NCI-H1436 treated with DMSO at 0.1 percent for 48 hours (cell line): ENCODE results near the gene NXF2B.
"Not testable (repeated sequence)": the region's sequence is repeated elsewhere in the genome, so short reads cannot be mapped to it uniquely, and the experiment has no call there.

ENCODE experiments used
- DNase-seq: peaks from one replicate; lab custom pipeline; 2025; lab: John Stamatoyannopoulos, UW

NXF2B gene, protein sequence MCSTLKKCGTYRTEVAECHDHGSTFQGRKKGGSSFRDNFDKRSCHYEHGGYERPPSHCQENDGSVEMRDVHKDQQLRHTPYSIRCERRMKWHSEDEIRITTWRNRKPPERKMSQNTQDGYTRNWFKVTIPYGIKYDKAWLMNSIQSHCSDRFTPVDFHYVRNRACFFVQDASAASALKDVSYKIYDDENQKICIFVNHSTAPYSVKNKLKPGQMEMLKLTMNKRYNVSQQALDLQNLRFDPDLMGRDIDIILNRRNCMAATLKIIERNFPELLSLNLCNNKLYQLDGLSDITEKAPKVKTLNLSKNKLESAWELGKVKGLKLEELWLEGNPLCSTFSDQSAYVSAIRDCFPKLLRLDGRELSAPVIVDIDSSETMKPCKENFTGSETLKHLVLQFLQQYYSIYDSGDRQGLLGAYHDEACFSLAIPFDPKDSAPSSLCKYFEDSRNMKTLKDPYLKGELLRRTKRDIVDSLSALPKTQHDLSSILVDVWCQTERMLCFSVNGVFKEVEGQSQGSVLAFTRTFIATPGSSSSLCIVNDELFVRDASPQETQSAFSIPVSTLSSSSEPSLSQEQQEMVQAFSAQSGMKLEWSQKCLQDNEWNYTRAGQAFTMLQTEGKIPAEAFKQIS

GRCh38 chrX:102439908-102440307, at the start of gene NXF2B:
NXF2B (minus strand) TSS chrX:102440008; CDS start chrX:102380036, 59,972 bp downstream.
- DNase-seq = not testable (repeated sequence)

DNA sequence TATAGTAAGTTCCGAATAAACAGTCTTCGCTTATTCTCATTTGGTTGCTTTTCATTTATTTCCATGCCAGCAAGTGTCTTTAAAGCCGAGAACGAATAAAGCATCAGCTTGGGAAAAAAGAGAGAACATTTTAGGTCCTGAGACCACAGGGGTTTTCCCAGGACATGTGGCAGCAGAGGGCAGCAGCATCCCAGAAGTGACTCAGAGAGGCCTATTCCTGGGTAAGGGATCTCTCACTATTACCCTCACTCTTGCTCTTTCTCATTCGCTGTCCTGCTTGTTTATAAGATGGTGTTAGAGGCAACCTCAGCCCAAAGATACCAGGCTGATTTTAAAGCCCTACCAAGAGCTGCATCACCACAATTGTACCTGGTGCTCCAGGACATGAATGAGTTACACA, 39.0 kb upstream of the NXF2B start:
- DNase-seq = not testable (repeated sequence)

- not testable (repeated sequence) for DNase-seq
Measured at GRCh38 chrX:102471762-102472220, 32.0 kb upstream of the NXF2B start, which contains the start of gene TCP11X2. TCP11X2 (minus strand) TSS chrX:102471812.

DNA sequence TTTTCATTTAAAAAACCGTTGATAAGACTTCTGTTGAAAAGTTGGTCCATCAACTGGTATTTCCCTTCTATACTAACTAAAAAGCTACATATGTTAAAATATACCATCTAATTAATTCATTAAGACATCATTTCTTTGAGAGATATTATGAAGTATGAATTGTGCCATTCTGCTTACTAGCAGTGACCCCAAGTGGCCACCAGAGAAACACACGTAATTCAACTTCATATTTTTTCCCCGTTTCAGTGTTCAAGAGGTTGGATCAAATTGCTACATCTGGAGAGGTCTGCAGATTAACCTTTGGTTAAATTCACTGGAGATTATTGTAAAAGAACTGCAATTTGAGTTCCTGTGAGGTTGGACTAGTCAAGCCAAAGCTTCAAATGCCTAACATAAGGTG, 30.4 kb upstream of the NXF2B start:
- DNase-seq = not testable (repeated sequence)

DNA sequence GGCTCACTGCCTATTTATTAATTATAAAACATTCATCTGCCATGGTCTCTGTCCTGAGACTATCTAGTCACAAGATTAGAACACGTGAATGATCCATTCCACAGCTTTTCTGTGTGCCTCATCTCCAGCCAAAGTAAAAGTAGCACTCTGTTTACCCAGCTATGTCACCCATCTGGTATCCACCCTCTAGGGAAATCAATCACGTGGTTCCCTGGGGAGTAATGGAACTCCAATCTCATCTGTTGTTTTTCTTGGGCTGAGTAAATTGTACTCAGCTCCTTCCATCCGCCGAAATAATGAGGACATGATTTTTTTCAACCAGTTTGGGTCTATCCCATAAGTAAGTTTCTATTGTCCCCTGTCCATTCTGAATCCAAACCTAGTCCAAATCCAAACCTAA, 18.8 kb upstream of the NXF2B start:
- not testable (repeated sequence) for DNase-seq

- not testable (repeated sequence) for DNase-seq
Measured at GRCh38 chrX:102414493-102414892, 25.3 kb downstream of the NXF2B start.

GRCh38 chrX:102345916-102346315, 93.9 kb downstream of the NXF2B start:
- DNase-seq = no peak

- no peak for DNase-seq
Measured at GRCh38 chrX:102341867-102342266, 97.9 kb downstream of the NXF2B start.

DNA sequence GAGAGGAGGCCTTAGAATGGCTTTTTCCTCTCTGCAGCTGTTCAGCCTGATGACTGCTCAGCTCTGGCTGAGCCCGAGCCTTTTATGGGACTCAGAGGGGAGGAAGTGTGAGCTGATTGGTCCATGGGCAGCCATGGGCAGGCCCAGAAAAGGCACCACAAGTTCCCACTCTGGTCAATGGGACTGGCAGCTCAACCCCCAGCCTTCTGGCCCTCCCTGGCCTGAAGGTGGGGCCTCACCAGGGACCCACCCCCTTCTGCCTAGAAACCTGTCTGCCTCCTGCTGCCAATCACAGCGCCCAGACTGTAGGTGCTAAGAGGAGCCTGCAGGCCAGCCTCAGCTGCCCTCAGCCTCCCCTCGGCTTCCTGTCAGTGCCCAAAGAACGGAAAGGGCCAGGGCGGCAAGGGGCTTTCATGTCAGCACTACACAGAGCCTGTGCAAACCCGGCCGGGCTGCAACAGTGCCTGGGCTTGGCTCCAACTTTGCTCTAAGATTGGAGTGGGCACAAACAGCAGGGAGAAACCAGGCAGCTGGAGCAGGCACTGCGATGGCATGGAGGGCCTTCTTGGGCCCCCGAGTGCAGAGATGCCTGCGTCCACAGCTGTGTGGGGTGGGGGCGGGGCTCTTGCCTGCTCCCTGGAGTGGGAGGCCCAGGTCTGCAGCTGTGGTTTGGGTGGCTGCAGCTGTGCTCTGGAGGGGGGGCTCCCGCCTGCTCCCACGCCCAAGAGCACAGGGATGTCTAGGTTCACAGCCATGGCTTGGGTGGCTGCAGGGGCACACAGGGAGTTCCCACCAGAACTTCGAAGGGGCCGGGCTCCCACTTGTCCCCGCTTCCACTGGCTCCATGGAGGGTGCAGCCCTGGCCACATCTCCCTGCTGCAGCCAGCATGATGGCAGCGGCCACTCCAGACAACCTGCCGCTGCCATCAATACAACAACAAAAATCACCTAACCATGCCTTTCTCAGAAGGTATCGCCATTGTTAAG, 100.2 kb downstream of the NXF2B start:
- DNase-seq = no peak

DNA sequence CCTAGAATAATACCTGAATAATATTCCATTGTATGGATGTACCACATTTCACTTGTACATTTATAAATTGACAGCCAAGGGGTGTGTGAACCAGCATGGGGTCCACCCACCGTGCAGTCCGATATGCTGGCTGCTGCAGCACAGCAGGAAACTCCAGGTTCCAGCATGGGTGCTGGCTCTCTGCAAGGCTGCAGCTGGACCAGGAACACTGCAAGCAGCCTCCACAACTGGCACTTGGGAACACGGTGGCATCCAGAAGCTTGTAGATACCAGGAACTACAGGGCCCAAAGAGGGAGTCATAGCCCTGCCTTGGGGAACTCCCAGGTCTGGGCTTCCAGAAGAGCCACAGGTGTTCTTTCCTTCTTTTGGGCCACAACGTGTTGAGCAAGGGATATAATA, 101.6 kb downstream of the NXF2B start:
- no peak for DNase-seq
